HG03064 (cell line): ENCODE data around the gene CDC123.
"Not testable (repeated sequence)": the region's sequence is repeated elsewhere in the genome, so short reads cannot be mapped to it uniquely, and the experiment has no call there.

Experiments
- ATAC-seq: cut with Tn5 transposase; IDR thresholded peaks from one replicate; pipeline ENCODE4 v1.9.1; 2021; ENCODE audit warnings: low read depth; ENCODE audit not compliant: unreplicated experiment

Gene CDC123

DNA sequence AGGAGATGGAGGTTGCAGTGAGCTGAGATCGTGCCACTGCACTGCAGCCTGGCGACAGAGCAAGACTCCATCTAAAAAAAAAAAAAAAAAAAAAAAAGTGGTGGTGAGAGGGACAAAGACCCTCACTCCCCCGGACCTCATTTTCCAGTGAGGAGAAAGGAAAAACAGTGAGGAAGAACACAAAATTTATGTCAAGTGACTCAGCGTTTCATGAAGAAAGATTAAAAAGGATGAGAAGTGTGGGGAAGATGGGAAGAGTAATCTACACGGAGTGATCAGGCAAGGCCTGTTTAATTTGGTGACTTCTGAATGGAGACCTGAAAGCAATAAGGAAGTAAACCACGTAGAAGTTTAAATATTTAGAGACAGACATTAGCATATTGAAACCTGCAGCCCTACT is 7.3 kb upstream of the CDC123 start:
- no peak for ATAC-seq

- ATAC-seq = no peak
Measured at GRCh38 chr10:12189426-12189825, 6.6 kb upstream of the CDC123 start.

DNA sequence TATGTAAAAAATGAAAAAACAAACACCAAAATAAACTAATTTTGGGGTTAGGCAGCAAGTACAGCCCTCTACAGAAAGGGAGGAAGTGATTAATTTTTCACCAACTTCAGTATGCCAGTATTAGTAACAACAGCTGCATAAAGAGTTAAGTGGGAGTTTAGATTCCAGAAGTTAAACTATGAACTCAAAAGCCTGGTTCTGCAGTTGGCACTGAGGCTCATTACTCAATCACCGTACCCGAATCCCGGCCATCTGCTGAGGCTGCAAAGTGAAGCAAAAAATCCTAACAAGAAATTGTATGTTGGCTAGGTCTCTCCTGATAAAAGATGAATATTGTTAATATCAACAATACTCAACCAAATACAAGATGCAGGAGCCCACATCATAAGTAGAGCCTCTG is 4.3 kb upstream of the CDC123 start:
- no peak for ATAC-seq

GRCh38 chr10:12193193-12193592 is 2.8 kb upstream of the CDC123 start:
- ATAC-seq = no peak

GRCh38 chr10:12194752-12195271 is 1.2 kb upstream of the CDC123 start:
- ATAC-seq = no peak

DNA sequence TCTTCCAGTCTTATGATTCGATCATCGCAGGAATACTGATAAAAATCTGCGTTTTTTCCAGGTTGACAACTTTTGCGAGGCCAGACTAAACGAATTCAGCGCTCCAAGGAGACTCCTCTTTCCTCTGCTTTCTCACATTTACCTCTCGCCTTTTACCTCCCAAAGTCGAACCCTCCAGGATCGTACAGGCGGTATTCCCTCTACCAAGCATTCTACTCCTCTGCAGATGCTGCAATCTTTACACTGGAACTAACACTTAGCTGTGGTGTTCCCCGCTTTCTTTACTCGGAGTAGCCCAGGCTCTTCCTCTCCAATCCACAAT is 746 bp upstream of the CDC123 start:
- ATAC-seq = peak; percentile 19

DNA sequence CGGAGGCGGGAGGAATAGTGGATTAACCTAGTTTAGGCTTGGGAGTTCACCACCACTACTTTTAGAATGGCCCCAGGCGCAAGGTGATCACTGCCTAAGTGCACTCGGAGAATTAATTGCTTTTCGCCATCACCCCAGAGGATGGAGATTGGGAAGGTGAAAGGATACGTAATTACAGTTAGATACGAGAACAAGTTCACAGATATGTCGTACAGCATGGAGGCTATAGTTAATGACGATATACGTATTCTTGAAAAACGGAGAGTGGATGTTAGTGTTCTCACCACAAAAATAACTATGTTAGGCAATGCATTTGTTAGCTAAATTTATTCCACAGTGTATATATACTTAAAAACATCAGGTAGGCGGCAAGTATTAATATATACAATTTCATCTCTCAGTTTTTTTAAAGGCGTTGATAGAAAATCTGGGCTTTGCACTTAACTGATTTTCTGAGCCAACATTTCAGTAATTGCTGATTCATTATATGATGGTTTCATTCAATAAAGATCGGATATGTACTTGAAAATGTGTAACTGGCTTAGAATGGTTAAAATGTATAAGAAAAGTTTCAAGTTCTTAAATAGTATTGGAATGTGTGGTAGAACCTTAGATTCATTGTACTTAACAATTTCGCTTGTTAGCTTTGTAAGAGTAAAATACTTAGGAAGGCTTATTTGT is 683 bp downstream of the CDC123 start:
- ATAC-seq = no peak

GRCh38 chr10:12198156-12198555 is 2.2 kb downstream of the CDC123 start:
- no peak for ATAC-seq

DNA sequence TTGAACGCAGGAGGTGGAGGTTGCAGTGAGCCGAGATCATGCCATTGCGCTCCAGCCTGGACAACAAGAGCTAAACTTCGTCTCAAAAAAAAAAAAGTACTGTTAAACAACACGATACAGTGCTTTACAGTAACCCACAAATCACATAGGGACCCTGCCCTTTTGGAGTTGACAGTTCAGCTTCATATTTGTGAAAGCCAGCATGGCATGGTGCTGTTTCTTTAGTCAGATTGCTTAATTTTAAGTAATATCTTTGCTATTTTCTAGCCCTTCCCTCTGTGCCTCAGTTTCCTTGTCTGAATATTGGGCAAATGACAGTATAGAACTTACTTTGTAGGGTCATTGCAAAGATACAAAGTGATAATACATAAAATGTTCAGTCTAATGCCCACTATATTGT is 4.9 kb downstream of the CDC123 start:
- no peak for ATAC-seq

DNA sequence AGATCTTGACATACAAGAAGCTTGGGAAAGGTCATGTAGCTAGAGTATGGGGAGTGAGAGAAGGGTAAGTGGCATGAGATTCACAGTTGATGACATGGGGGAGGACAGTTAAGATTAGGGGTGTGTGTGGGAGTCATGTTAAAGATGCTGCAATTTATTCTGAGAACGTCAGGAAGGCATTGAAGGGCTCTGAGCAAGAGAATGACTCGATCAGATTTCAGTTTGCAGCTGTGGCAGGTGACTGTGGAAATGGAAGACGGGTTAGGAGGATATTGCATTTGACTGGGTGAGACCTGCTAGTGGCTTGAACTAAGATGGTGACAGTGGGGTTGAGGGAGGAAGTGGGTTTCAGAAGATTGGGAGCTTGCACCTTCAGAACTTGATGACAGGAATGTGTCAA is 5.6 kb downstream of the CDC123 start:
- no peak for ATAC-seq

DNA sequence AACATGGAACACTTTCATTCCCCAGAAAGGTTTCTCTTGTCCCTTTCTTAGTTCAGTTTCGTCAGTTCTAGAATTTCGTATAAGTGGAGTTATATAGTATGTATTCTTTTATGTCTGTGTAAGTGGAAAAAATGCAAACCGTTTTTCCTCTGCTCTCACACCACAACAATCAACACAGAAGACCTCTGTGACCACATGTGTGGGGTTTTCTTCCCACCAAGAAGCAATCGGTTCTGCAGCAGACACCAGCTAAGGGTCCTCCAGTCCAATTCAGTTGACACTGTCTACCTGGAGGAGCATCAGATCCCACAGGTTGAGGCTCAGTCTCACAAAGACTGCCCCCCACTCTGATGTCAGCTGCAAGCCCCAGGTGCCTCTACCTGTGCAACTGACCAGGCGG is 6.2 kb downstream of the CDC123 start:
- no peak for ATAC-seq

- ATAC-seq = no peak
Measured at GRCh38 chr10:12205082-12205481, 9.1 kb downstream of the CDC123 start.

DNA sequence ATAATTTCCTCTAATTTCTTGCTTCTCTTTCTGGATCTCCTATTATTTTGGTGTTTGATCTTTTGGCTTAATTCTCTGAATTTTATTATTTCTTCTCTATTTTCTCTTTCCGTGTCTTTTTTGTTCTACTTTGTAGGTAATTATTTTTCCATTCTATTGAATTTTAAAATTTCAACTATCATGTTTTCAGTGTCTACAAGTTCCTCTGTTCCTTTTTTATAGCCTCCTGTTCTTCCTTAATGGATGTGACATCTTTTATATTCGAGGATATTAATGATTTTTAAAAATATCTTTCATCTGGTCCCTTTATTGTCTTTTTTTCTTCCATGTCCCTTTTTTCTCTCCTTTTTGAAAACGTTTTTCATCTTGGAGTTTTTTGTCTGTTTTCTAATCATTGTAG is 11.1 kb downstream of the CDC123 start:
- ATAC-seq = no peak

- ATAC-seq = no peak
Measured at GRCh38 chr10:12208460-12208859, 12.5 kb downstream of the CDC123 start.

- no peak for ATAC-seq
Measured at GRCh38 chr10:12212454-12212853, 16.5 kb downstream of the CDC123 start.

DNA sequence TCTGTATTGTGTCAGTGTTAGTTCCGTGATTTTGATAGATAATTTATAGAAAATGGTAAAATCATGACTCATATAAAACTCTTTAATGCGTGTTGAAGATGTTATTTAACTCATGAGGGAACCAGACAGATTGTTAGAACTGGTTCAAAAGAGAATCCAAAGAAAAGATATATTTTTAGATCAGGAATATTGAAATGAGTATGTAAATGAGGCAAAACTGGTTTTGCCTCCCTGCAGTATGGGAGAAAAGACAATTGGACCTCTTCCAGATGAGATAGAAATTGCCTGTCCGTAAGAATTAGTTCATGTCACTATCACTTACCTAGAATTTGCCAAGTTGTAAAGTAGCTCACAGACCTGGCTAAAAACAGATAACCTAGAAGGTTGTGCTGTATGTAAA is 17.6 kb downstream of the CDC123 start:
- no peak for ATAC-seq

DNA sequence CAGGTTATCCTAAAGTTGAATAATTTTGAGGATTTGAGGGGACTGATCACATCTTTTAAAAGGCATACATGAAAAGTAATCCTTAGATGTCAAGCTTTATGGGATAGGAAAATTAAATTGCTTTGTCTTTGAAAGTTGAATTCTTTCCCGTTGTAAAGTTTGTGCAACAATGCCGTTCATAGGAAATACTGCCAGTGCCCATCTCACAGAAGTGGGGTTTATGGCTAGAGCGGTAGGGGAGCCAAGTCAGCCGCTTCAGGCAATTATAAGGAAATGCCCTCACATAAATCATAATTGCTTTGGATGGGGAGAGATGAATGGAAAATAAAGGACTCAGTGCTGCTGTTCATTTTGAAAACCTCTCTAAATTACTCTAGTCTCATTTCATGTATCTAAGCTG is 18.1 kb downstream of the CDC123 start:
- ATAC-seq = no peak

DNA sequence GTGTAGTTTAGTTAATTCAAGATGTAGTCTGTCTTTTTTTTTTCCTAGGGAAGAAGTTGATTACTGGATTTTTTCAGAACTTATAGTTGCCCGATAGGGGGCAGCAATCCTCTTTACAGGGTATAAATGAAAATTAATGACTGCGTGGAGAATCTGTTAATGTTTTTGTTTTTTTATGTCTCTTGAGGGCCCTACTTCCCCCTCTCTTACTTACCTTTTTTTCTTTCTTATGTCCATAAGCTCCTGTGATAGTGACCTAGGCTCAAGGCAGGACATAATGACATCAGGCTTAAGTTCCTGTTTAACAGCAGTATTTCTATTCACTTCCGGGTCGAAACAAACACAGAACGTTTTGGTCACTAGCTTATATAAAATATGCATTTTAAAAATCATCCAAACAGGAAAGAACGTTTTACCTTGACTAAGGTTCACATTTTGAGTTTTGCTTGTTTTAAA is 18.8 kb downstream of the CDC123 start:
- no peak for ATAC-seq

DNA sequence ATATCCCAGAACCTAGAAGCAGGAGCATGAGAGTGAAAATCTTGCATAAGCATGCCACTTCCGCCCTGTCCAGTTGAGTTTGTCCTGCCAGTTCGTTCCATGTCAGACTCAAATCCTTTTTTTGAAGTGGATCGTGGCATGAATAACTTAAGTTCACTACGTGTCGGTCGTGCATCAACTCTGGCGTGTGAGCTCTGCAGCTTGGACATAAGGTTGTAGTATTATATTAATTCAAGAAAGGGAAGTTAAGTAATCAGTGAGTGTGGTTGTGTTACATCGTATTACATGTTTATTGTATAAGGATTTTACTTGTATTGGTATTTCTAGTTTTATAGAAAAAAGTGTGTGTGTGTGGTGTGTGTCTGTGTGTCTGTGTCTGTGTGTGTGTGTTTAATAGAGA is 23.0 kb downstream of the CDC123 start:
- no peak for ATAC-seq

DNA sequence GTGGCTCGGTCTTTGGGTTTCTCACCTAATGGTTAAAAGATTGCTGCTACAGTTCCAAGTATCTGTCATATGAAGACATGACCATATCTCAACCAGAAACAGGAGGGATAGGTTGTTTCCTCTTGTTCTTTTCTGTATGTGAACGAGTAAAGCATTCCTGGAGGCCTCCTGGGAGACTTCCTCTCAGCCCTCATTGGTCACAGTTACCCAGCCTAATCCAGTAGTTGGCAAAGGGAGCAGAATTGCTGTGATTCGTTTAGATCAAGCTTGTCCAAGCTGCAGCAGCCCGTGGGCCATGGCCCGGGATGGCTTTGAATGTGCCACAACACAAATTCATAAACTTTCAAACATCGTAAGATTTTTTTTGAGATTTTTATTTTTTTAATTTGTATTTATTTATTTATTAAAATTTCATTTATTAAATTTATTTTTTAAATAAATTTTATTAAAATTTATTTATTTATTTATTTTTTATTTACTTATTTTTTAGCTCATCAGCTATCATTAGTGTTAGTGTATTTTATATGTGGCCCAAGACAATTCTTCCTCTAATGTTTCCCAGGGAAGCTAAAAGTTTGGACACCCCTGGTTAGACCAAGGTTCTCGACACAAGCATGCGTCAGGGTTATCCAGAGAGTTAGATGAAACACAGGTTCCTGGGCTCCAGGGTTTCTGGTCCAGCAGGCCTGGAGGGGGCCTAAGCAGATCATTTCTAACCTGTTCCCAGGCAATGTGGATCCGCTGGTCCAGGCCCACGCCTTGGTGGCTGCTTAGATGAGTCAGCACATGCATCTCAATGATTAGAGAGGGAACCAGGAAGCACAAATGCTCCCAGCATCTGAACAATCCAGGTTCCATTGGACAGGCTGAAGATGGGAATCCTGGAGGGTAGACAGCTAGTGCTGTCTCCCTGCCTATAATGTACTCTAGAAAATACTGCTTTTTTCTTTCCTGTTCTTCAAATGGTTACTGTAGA is 25.6 kb downstream of the CDC123 start:
- ATAC-seq = no peak

GRCh38 chr10:12225444-12225843 is 29.5 kb downstream of the CDC123 start:
- ATAC-seq = no peak

- not testable (repeated sequence) for ATAC-seq
Measured at GRCh38 chr10:12226438-12226837, 30.4 kb downstream of the CDC123 start.
